ENCODE data around the gene UBTD1. TPM values are rescaled to one million over a fixed set of nuclear protein-coding genes. Genes with fewer than 3 reads are reported as not detected.

The UBTD1 gene
- total RNA-seq, 6 donors from 2014 or later, result 40.6 to 93.1 (median 67.3) TPM

DNA sequence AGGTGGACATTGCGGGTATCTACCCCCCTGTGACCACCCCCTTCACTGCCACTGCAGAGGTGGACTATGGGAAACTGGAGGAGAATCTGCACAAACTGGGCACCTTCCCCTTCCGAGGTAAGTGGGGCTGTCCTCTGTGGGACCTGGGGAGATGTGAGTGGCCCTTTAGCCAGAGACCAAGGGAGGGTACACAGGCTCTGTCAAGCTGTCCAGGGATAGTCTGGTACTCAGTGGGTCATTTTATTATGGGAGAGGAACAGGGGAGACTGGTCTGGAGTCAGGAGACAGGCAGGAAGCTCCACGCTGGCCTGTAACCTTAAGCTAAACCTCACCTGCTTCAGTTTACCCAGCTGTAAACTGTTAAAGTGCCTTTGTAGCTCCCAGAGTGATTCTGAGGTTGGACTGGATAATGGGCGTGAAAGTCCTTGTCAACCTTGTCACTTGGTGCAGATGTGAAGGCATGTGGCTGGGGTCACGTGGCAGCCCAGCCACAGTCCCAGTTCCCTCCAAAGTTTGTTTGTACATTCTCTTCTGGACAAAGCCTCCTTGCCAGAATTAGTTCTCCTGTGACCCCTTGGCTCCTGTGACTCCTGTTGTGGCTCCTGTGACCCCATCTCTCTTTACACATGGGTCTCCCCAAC is 86.2 kb downstream of the UBTD1 start:
- 83 to 90% methylated on average over 5 of the region's 5 CpGs for WGBS, 2 donors
- Histone ChIP-seq H3K9me3 (no peaks in the 10 kb centered on the region), H3K4me1 (peaks cover 0 to 6% (median 0%) of the 10 kb centered on the region in 4 donors), H3K4me3 (no peak overlapping the region), H3K27me3 (no peaks in the 10 kb centered on the region), H3K36me3 (no peaks in the 10 kb centered on the region), H3K27ac (peak overlapping the region in 2 of 4 donors; percentile 39 to 45)
- TF ChIP-seq POLR2A (IDR thresholded peaks at IDR 0.05) (no peak), EP300 (IDR thresholded peaks at IDR 0.05) (no peak), POLR2AphosphoS5 (IDR thresholded peaks at IDR 0.05) (no peak)
- TF ChIP-seq, protein P1, sequence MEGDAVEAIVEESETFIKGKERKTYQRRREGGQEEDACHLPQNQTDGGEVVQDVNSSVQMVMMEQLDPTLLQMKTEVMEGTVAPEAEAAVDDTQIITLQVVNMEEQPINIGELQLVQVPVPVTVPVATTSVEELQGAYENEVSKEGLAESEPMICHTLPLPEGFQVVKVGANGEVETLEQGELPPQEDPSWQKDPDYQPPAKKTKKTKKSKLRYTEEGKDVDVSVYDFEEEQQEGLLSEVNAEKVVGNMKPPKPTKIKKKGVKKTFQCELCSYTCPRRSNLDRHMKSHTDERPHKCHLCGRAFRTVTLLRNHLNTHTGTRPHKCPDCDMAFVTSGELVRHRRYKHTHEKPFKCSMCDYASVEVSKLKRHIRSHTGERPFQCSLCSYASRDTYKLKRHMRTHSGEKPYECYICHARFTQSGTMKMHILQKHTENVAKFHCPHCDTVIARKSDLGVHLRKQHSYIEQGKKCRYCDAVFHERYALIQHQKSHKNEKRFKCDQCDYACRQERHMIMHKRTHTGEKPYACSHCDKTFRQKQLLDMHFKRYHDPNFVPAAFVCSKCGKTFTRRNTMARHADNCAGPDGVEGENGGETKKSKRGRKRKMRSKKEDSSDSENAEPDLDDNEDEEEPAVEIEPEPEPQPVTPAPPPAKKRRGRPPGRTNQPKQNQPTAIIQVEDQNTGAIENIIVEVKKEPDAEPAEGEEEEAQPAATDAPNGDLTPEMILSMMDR (IDR thresholded peaks at IDR 0.05), result no peak
- no peak for ATAC-seq (ENCODE audit: low FRiP score in 2 of 2)
- DNase-seq, result no peak

DNA sequence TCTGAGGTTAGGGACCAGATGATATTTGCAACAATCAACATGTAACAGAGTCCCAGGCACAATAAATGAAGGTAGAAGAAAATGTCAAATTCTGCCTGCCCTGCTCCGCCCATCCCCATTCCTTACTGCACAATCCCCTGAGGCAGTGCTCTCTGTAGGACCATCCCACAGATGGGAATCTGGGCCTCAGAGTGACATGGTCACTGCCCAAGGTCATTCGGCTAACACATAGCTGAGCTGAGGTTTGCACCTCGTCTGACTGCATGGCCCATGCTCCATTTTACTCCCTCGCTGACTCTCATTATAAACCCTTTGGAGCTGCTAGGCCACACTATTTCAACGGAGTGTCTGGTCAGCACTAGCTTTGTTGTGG is 86.7 kb downstream of the UBTD1 start:
- no peaks in the 10 kb centered on the region for H3K36me3 ChIP-seq
- WGBS, 2 donors, result 90 to 91% methylated on average over 5 of the region's 5 CpGs
- no peaks in the 10 kb centered on the region for H3K9me3 ChIP-seq
- DNase-seq, result no peak
- H3K27me3 ChIP-seq, result no peaks in the 10 kb centered on the region
- H3K27ac ChIP-seq, result no peak overlapping the region
- H3K4me1 ChIP-seq, result peaks cover 0 to 6% (median 0%) of the 10 kb centered on the region in 4 donors
- ATAC-seq (ENCODE audit: low FRiP score in 2 of 2), result no peak
- TF ChIP-seq POLR2AphosphoS5 (IDR thresholded peaks at IDR 0.05), result no peak
- TF ChIP-seq, protein P1 (IDR thresholded peaks at IDR 0.05), result no peak
- no peak for TF ChIP-seq POLR2A (IDR thresholded peaks at IDR 0.05)
- no peak for TF ChIP-seq EP300 (IDR thresholded peaks at IDR 0.05)
- no peak overlapping the region for H3K4me3 ChIP-seq

DNA sequence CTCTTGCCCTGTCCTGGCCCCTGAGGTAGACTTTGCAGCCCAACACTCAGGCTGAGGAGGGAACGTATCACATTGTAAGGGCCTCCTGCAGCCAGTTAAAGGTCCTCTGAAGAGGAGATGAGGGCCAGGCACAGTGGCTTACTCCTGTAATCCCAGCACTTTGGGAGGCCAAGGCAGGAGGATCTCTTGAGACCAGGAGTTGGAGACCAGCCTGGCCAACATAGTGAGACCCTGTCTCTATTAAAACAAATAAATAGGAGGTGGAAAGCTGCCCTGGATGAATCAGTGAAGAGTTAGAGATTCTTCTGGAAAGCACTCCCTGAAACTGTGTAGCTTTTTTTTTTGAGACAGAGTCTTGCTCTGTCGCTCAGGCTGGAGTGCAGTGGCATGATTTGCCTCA is 88.5 kb downstream of the UBTD1 start:
- H3K4me3 ChIP-seq, result no peak overlapping the region
- TF ChIP-seq, protein P1 (IDR thresholded peaks at IDR 0.05), result no peak
- TF ChIP-seq POLR2A (IDR thresholded peaks at IDR 0.05) (no peak), EP300 (IDR thresholded peaks at IDR 0.05) (no peak), POLR2AphosphoS5 (IDR thresholded peaks at IDR 0.05) (no peak)
- no peak for ATAC-seq (ENCODE audit: low FRiP score in 2 of 2)
- H3K36me3 ChIP-seq, result no peaks in the 10 kb centered on the region
- no peak overlapping the region for H3K27ac ChIP-seq
- 87 to 96% methylated on average over 2 of the region's 2 CpGs for WGBS, 2 donors
- no peaks in the 10 kb centered on the region for H3K27me3 ChIP-seq
- DNase-seq, result no peak
- peaks cover 0 to 6% (median 0%) of the 10 kb centered on the region in 4 donors for H3K4me1 ChIP-seq
- H3K9me3 ChIP-seq, result no peaks in the 10 kb centered on the region

DNA sequence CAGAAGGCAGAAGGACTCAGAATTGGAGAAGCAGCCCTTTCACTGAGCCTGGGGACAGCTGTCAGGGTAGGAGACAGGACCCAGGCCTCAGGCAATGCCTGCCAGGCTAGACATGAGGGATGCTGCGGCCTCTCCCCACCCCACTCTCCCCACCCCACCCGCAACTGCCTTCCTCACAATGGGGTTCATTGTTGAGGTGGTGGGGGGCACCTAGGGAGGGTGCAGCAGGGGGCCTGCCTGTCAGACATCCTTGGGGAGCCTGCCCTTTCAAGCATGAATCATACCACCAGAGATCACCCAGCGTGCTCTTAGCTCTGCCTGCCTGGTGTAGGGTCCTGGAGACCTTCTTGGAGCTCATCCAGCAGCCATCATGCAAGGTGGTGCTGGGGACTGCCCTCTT is 90.8 kb downstream of the UBTD1 start, which contains the start of gene C10orf62:
Gene C10orf62 (plus strand): TSS at position 243 of the 400 bp plus-strand sequence. CDS start 177 bp downstream, outside the sequence.
- H3K4me1 ChIP-seq, result peaks cover 0 to 8% (median 0%) of the 10 kb centered on the region in 4 donors
- DNase-seq (no peak), ATAC-seq (ENCODE audit: low FRiP score in 2 of 2) (no peak)
- no peak within 1 kb of the TSS for H3K27ac ChIP-seq
- TF ChIP-seq, protein P1 (IDR thresholded peaks at IDR 0.05), result no peak
- TF ChIP-seq POLR2AphosphoS5 (IDR thresholded peaks at IDR 0.05) (no peak), POLR2A (IDR thresholded peaks at IDR 0.05) (no peak), EP300 (IDR thresholded peaks at IDR 0.05) (no peak)
- no peaks in the 10 kb centered on the region for H3K36me3 ChIP-seq
- no peak within 1 kb of the TSS for H3K4me3 ChIP-seq
- WGBS, 2 donors, result 83 to 95% methylated on average over 2 to 3 of the region's 3 CpGs
- H3K9me3 ChIP-seq, result no peaks in the 10 kb centered on the region
- no peaks in the 10 kb centered on the region for H3K27me3 ChIP-seq
